Femur (tissue), 1 donor: Measurements from ENCODE around the gene IGSF9B.

Experiments
- DNase-seq: peaks from one replicate; pipeline ENCODE4 v3.0.0-alpha.2; 2017

Gene IGSF9B

DNA sequence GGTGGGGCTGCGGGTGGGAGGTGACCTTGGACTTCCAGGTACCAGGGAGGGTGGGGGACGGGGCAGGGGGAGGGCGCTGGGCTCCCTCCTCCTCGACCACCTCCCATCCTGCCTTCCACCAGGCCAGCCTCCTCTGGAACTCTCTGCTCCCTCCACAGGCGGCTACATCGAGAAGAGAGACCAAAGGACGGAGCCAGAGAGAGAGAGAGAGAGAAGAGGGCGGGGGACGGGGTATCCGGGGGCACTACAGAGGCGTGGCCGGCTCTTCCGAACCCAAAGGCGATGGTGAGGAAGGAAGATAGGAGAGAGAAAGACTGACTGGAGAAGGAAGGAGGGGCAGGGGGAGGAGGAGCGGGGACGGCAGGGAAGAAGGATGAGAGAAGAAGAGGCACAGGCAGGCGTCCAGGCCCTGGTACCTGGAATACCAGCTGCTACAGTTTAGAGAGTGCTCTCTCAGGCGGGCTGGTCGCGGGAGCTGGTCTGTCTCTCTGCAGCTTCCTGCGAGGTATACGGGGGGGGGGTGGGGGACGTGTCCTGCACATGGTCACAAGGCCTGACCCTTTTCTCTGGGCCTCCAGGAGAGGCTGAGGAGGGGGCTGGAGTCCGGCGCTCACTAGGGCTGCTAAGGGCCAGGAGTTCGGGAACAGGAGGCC is 38.0 kb downstream of the IGSF9B start:
- DNase-seq = no peak

DNA sequence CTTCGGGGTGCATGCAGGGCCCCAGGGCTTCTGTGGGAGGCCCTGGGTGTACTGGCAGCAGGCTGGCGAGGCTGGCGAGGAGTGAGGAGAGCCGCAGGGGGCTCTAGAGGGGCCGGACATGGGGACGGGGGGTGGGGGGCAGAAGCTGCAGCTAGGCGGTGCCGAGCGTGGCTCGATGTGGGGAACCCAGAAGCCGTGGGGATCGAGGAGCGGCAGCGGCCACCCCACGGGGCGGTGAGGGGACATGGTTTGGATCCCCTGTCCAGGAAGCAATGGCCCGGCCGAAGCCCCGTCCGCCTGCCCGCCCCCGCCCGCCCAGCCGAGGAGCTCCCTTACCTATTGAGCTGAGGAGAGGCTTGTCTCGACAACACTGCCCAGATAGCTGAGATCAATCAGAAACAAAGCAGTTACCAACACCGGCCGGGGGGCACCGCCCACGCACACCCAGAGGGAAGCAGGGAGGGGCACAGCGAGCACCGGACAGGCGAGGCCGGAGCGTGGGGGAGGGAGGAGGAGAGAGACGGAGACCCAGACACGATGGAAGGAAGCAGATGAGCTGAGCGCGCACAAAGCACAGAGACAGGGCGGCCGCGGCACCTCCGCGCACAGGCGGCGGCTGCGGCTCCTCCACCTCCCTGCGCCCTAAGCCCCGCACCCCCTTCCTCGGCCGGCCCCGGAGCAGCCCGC is 38.7 kb downstream of the IGSF9B start:
- DNase-seq = no peak

DNA sequence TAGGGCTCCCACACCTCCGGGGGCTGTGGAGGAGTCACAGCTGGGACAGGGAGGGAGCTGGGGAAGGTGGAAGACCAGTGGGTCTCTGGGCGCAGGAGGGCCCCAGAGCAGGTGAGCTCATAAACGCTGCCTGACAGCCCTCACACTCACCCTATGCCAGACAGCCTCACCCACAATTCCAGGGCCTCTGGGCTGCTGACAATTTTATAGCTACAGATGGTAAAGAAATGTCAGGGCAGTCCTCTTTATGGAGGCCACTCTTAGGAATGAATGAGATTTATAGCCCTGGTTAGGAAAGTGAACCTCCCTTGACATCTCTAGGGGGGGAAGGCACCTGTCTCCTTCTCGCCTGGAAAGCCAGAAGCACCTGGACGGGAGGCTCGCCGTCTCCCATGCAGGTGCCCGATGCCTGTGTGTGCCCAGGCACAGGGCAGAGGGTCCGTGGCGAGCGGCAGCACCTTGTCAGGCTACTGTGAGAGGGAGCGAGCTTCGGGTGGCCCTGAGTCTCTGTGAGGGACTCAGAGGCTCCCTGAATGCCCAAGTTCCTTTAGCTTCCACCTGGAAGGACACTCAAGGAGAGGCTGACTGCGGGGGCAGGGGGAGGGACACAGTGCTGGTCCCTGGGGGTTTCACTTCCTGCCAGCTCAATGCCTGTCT is 39.9 kb downstream of the IGSF9B start:
- DNase-seq = no peak

DNA sequence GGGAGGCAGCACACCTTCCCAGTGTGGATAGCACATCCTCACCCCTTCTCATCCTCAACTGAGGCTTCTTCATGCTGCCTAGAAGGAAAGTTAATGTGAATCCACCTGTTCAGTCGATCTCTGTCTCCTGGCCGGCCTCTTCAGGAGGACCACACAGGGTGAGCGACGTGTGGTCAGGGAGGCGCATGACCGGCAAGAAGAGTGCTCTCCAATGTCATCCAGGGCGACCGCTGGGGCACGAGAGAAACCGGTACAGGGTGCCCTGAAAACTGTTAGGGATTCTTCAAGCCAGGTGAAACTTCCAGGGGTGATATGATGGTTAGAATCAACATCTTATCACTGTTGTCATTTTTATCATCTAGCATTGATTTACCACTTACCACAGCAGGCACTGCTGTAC is 43.0 kb downstream of the IGSF9B start:
- no peak for DNase-seq

DNA sequence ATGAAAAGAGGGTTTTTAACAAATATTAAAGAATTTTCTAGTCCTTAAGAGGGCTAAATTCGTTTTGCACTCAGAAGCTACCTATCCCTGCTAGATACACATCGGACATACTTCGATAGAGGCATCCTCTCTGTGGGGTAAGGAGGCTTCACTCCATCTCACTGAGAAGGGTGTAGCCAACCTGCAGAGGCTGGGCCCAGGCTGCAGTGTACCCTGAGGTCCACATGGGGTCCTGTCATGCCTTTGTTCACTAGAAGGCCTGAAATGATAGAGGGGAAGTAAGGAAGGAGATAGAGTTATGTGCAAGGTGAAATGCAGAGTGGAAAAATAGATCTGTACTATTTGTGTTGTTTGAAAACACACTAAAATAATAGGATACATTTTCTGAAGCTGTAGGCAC is 45.6 kb downstream of the IGSF9B start:
- DNase-seq = no peak

DNA sequence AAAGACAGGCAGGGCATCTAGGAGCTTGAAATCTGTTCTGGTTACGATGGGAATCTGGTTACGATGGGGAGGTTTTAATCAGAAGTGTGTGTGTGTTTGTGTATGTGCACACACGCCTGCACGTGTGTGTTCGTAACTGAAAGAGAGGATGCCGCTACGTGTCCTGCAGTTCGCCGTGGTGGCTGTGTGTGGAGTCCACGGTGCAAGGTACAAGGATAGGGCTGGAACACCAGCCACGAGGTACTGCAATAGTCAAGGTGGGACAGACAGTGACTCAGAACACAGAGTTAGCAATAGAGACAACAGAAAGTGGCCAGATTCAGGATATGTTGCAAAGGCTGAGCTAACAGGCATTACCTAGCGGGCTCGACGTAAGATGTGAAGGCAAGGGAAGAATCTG is 46.7 kb downstream of the IGSF9B start:
- no peak for DNase-seq

DNA sequence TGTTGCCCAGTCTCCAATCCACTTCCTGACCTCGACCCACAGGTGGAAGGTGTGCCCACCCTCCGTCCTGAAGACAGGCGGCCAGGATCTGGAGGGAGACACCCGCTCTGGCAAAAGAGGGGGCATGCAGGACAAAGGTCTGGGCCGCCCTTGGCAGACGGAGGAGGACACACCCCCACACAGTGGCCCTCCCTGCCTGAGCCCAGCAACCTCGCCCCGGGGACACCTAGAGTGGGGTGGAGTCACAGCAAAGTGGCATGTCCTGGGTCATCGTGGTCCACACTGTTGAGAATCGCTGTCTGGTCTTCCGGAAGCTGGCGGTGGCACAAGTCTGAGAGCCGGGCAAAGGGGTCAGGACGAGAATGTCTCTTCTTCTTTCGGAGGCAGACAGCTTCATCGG is 47.9 kb downstream of the IGSF9B start:
- no peak for DNase-seq

DNA sequence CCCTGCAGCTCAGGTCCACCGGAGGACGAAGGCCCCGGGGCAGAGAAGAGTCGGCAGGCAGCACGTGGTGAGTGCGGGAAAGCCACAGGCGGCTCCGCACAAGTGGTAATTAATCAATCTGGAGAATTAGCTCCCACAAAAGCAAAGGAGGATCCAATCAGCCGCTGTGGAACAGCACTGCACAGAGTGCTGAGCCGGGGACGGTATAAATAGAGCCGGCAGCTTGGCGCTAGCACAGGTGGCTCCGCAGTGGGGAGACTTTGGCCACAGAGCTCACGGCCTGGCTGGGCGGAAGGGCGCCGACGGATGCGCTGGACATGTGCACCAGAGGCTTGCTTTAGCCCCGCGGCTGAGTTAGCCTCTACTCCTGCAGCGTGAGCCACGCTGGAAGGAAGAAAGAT is 48.9 kb downstream of the IGSF9B start:
- DNase-seq = no peak

DNA sequence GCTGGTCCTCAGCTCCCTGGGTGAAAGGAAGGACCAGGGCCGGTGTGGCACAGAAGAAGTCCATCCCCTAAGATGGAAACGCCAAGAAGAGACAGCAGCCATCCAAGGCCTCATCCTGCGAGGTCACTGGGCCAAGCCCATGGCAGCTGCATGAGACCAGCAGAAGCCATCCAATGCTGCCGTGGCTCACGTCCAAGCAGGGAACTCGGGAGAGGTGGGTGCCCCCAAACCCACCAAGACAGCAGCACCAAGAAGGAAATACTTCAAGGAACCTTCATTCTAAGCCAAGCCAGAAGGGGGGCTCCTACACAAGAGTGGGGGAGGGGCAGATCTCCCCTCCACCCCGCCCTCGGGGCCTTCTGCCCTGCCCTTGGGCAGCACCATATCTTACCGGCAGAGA is 49.6 kb downstream of the IGSF9B start:
- DNase-seq = no peak

DNA sequence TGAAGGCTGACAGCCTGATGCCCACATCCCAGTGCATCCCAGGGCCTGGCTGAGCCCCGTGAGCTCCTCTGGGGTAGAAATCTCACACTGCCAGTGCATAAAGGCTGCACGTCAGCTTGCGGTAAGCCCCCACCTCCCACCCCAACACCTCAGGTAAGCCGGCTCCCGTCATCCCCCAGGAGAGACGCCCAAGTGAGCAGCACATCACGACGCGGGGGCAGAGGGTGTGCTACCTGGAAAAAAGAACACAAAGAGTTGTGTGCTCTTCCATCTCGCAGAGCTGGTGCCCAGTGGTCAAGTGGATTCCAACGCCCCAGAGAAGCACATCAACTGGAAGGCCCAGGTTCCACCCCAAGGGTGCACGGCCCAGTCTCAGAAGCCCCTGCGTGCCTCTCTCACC is 50.0 kb downstream of the IGSF9B start:
- no peak for DNase-seq

DNA sequence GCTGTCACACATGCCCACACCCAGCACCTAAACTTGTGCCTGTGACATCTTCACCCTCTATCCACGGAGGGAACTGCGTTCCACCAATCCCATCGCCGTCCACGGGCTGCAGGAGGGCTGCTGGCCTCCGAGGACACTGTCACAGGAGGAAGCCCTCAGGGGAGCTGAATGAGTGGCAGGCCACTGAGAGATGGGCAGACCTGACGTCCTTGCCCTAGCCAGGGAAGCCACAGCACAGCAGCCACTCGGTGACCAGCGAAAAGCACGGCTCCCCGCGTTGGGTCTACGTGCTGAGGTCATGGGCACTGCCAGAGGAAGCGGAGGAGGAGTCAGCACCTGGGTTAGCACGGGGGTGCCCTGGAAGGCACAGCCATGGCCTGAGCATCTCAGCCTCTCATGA is 50.5 kb downstream of the IGSF9B start:
- no peak for DNase-seq

DNA sequence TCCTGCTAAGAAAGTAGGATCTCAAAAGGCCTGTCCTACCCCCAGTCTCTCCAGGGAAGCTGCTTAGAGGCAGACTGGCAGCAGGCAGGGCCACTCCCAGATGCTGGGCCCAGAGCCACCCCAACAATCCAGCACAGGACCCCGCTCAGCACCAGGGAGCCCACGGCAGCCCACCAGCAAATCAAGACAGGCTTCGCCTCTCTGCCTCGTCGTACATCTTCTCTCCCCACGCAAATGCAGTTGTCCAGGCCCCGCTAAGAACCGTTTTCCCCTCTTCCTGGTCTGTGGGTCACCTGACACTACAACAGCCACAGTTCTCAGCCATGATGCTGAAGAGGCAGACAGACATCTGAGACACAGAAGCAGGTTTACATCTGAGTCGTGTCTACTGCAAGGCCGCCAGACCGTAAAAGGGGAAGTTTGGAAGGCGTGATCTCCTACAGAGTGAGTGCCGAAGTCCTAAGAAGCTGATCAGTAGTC is 51.1 kb downstream of the IGSF9B start:
- no peak for DNase-seq

DNA sequence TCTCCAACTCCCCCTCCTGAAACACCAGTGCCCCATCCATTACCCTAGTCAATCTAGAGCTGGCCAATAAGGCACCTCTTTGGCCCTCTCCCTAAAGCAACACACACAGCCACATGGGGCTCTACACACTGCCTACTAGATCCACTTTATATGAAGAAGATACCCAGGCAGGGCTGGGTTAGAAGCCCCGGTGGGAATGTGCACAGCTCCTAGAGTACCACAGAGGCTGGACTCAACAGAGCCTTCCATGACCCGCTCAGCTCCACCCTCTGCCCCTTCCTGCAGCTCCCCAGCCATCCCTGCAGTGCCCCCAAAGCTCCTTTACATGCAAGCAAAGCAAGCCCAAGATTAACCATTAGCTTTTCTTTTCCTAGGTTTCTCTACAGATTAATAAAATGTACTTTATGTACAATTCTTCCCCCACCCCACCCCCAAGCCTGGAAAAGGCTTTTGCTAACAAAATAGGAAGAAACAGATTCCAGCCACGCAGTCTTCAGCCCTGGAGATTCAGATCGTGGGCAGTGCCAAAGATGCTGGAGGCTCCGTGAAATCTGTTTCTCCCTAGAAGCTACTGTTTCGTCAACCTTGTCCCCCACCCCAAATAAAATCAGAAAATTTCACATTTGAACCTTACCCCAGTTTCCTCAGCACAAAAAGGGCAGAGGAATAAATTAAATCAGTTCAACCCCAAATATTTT is 51.8 kb downstream of the IGSF9B start:
- no peak for DNase-seq

DNA sequence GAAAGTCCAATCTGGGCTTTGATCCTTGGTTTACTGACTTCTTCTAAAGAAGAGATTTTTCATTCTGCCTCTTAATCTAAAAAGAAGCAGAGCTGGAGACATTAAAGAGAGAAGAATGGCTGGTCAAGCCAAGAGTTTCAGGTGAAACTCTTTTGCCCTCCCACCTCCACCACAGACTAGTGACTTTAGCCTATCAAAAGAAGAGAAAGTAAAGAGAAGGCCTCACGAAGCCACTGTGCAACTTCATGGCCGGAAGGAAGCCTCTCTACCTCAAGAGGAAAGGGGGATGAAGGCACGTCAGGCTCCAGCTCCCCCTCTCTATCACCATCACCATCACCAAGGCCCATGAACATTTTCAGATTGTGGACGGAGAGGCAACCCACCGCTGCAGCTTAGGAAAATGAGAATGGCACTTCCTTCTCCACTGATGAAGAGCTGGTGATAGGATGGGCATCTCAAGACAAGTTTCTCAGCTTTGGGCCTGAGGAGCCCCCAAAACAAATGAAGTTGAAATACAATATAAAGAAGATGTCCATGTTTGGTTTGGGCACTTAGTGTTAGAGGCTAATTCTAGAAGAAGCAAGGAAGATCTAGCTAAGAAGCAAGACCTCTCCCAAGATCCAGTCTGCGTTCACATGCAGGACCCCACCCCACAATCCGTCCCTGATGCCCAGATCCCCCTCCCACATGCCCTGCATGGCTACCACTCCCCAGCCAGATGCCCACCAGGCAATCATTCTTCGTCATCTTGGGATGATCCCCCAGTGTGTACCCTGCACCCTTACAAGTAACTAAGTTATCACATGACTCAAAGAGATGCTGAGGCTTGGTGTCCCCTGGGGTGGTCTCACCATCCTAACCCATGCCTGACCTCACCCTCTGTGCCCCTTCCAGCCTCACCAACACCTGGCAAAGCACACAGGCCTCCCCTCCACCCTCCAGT is 52.6 kb downstream of the IGSF9B start:
- no peak for DNase-seq

DNA sequence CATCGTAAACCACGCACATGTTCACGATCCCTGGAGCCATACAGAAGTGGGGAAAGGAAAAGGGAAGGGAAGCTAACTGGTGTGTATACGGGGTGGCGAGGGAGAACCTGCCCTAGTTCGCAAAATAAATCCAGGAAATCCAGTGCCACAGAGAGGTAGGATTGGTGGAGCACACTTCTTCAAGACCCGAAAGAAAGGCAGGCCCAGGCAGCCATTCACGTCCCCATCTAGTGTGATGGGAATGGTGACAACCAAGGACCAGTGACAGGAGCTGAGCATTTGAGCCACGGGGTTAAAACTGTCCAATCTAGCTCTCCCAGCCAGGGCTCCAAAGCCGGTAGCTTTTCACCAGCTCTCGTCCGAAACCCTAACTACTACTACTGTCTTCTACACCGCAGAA is 53.7 kb downstream of the IGSF9B start:
- no peak for DNase-seq

DNA sequence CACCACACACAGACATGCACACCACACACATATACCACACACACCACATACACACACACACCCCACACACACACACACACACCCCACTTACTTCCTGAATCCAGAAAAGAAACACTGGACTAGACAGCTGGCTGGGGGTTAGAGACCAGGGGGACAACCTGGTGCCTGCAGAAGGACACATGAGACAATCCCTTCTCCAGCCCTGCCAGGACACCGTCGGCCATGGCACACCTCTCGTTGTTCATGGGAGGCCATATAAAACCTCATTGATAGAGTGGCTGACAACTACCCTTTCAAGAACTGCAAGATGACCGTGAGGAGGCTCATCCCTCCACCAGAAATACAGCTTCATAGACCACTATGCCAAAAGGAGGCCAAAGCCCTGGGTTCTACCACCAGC is 54.3 kb downstream of the IGSF9B start:
- no peak for DNase-seq

DNA sequence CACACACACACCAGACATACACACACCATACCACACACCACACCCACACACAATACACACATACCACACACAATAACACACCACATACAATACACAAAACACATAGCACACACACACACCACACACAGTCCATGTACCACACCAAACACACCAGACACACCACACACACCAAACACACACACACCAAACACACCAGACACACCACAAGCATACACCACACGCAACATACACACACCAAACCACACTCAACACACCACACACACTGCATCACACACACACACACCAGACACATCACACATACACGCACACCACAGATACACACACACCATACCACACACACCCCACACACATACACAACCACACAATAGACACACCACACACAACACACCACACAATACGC is 54.8 kb downstream of the IGSF9B start:
- no peak for DNase-seq

DNA sequence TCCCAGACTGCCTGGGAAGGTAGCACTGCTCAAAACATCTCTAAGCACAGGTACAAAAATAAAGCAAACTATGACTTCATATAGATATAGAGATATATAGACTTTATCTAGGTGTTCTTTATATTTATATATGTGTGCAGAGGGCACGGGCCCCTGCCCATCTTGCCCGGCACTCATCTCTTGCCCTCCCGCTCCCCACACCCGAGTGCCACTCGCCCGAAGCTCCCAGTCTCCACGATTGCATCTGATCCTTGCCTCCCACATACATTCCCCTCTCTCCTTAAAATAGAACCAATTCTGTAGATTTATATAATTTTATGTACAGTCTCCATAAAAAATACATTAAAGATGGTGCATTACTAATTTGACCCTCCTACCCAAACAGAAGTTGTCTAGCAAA is 55.5 kb downstream of the IGSF9B start:
- DNase-seq = no peak

DNA sequence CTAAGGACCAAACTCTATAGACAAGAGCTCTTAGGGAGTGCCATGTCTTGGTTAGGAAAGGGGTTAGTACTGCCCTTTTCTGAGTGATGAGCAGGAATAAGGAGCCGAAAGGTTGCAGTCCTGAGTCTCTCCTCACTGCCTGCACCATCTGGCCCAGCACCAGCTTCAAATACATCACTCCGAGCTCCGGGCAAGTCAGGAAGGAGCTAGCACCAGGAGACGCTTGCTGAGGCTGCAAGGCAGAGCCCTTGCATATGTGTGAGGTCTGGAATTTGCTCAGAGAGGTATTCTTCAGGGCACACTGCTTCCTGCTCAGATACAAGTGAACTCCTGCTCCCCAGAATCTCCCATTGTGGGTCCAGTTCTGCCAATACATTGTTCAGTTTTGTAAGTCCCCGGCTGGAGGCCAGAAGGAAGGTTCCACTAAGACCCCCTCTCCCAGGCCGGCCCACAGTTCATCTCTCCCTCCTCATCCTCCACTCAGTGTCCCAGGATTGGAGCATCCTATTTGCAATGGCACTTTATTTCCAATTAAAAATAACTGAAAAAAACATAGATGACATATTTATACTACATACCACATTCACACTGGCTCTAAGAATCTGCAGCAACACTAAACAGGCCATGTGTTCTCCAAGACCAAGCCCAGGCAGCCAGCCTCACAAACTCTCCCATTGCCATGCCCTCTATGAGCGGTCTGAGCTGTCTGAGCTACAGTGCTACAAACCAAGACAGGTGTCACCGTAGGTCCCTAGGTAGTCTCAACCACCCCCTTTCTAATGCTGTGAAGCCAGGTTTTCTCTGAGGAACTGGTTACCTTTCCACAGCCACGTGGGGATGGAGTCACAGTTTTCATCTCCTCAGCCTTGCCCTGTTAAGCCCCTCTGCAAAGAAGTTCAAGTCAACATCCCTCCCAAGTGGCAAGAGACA is 56.3 kb downstream of the IGSF9B start:
- no peak for DNase-seq

DNA sequence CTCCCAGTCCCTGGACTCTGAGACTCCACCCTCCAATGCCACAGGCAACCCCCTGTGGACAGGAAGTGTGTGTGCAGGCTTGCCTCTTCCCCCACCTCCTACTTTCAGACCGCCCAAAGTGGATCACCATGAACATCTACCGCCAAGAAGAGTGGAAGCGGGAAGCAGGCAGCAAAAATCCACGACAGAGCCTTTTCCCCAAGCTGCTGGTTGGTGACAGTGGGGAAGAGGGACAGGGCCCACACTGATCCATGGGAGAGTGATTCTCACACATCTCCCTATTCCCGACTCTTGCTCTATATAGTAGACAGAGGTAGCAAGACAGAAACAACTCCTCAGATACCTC is 58.0 kb downstream of the IGSF9B start:
- no peak for DNase-seq

DNA sequence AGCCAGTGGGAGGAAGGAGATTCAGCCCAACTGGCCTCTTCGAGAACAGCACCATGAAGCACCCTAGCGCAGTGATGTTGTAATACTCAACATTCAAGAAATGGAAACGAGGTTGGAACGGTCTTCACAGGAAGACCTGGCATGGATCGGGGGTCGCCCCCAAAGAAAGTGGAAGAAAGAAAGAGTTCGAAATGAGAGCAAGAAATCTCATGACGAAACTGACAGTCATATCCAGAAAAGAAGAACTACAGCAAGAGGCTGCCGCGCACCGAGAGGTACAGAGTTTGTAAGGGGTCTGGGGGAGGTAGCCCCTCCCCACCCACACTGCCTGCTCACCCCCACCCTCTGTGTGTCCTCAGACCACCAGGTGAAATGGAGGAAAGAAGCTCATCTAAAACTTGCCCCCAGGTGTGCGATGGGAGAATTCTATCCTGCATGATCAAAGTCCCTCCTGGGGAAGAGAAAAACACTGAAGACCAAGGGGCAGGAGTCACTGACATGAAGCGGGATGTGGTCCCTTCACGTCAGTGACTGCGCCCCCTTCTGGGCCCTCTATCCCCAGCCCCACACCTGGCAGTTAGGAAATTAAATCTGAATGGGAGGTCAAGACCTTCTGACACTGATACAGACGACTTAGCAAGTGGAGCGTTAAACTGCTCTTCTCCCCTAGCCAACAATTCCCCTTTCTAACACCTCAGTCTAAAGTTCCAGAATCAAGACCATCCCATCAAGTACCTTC is 58.6 kb downstream of the IGSF9B start:
- peak; percentile 2 for DNase-seq
